GM23338 (cell line): ENCODE data around the gene MS4A5. TPM values are rescaled to one million over a fixed set of nuclear protein-coding genes. Genes with fewer than 3 reads are reported as not detected.

Source experiments
- ATAC-seq: fragments of 200-7000 bp; cut with Tn5 transposase; 3 replicates; pipeline ENCODE4 v1.9.1; 2020
- DNase-seq: peaks from one replicate; pipeline ENCODE4 v3.0.0-alpha.2; 2015; ENCODE audit warnings: low spot score
- H2AFZ ChIP-seq: fragments of 200-600 bp; sonication (generic); 2 replicates; pipeline ENCODE4 v1.8.0; 2016; ENCODE audit warnings: antibody characterized with exemption, mild to moderate bottlenecking, moderate library complexity
- H3F3A ChIP-seq: fragments of 200-600 bp; sonication (generic); replicated peaks from 2 replicates; pipeline ENCODE4 v1.8.0; 2017; ENCODE audit warnings: antibody characterized with exemption, mixed run types, low read depth
- H3K27ac ChIP-seq: fragments of 200-600 bp; sonication (generic); 2 replicates; pipeline ENCODE4 v1.6.1; 2016; ENCODE audit warnings: low read depth
- H3K27me3 ChIP-seq: fragments of 200-600 bp; sonication (generic); 2 replicates; pipeline ENCODE4 v1.8.0; 2016; ENCODE audit warnings: mild to moderate bottlenecking, mixed run types, moderate library complexity; ENCODE audit not compliant: insufficient read depth
- H3K36me3 ChIP-seq: fragments of 200-600 bp; sonication (generic); 2 replicates; pipeline ENCODE4 v1.8.0; 2016; ENCODE audit warnings: mild to moderate bottlenecking; ENCODE audit not compliant: insufficient read depth
- H3K4me1 ChIP-seq: fragments of 200-600 bp; sonication (generic); 2 replicates; pipeline ENCODE4 v1.8.0; 2016; ENCODE audit warnings: mild to moderate bottlenecking, moderate library complexity; ENCODE audit not compliant: insufficient read depth
- H3K4me2 ChIP-seq: fragments of 200-600 bp; sonication (generic); 2 replicates; pipeline ENCODE4 v1.7.1; 2017; ENCODE audit warnings: mixed run types
- H3K4me3 ChIP-seq: fragments of 200-600 bp; sonication (generic); 2 replicates; pipeline ENCODE4 v1.6.1; 2016; ENCODE audit warnings: mixed run types
- H3K79me2 ChIP-seq: fragments of 200-600 bp; sonication (generic); replicated peaks from 2 replicates; pipeline ENCODE4 v1.8.0; 2017; ENCODE audit warnings: mild to moderate bottlenecking; ENCODE audit not compliant: insufficient read depth
- H3K9me2 ChIP-seq: fragments of 200-600 bp; sonication (generic); 2 replicates; pipeline ENCODE4 v1.8.0; 2017; ENCODE audit not compliant: insufficient read depth
- H4K20me1 ChIP-seq: fragments of 200-600 bp; sonication (generic); replicated peaks from 2 replicates; pipeline ENCODE4 v1.8.0; 2017; ENCODE audit warnings: mild to moderate bottlenecking; ENCODE audit not compliant: insufficient read depth
- H3K27ac Mint-ChIP-seq: 2 replicates; pipeline ENCODE4 v1.8.0; 2020; ENCODE audit warnings: inconsistent platforms, mild to moderate bottlenecking, moderate library complexity, mixed read lengths
- H3K27me3 Mint-ChIP-seq: 3 replicates; pipeline ENCODE4 v1.8.0; 2022; ENCODE audit warnings: low read depth, mild to moderate bottlenecking, moderate library complexity, mixed read lengths, inconsistent platforms; ENCODE audit not compliant: insufficient read depth, poor library complexity
- H3K36me3 Mint-ChIP-seq: 3 replicates; pipeline ENCODE4 v1.8.0; 2021; ENCODE audit warnings: low read depth, mild to moderate bottlenecking, inconsistent platforms, moderate library complexity, mixed read lengths
- H3K4me1 Mint-ChIP-seq: 3 replicates; pipeline ENCODE4 v1.8.0; 2020; ENCODE audit warnings: mild to moderate bottlenecking, inconsistent platforms, mixed read lengths
- H3K4me3 Mint-ChIP-seq: 3 replicates; pipeline ENCODE4 v1.8.0; 2021; ENCODE audit warnings: moderate library complexity, mild to moderate bottlenecking, inconsistent platforms, mixed read lengths
- H3K9me3 Mint-ChIP-seq: 3 replicates; pipeline ENCODE4 v1.8.0; 2020; ENCODE audit warnings: moderate library complexity, mild to moderate bottlenecking, inconsistent platforms, mixed read lengths
- CREB1 ChIP-seq: fragments of 250-450 bp; sonication (Bioruptor Pico); IDR thresholded peaks from 2 replicates; pipeline ENCODE4 v1.5.0; 2020; ENCODE audit warnings: low read depth, mild to moderate bottlenecking, moderate library complexity
- CTCF ChIP-seq, 2 experiments: fragments of 200-600 bp in 1 of 2; sonication (generic) in 1 of 2; conservative IDR thresholded peaks; 2 replicates each; pipeline versions ENCODE4 v1.5.1 to v1.6.1; 2016 to 2017; ENCODE audit warnings: antibody characterized with exemption in 2 of 2, low read depth in 2 of 2, mild to moderate bottlenecking in 2 of 2, moderate library complexity in 1 of 2
- EZH2 ChIP-seq: fragments of 200-600 bp; sonication (generic); IDR thresholded peaks from one replicate; pipeline ENCODE4 v1.8.0; 2017; ENCODE audit warnings: antibody characterized with exemption, mild to moderate bottlenecking, low read depth; ENCODE audit not compliant: unreplicated experiment
- EZH2phosphoT487 ChIP-seq: fragments of 200-600 bp; sonication (generic); IDR thresholded peaks from one replicate; pipeline ENCODE4 v1.8.1; 2018; ENCODE audit warnings: antibody characterized with exemption; ENCODE audit not compliant: unreplicated experiment
- NANOG ChIP-seq: IDR thresholded peaks from 2 replicates; pipeline ENCODE4 v1.6.1; 2016; ENCODE audit warnings: antibody characterized with exemption, borderline replicate concordance
- POLR2AphosphoS5 ChIP-seq: IDR thresholded peaks from 2 replicates; pipeline ENCODE4 v1.6.1; 2016; ENCODE audit warnings: antibody characterized with exemption, low read depth
- REST ChIP-seq: IDR thresholded peaks from one replicate; pipeline ENCODE4 v1.6.1; 2018; ENCODE audit warnings: antibody characterized with exemption; ENCODE audit not compliant: unreplicated experiment
- STAT1 ChIP-seq: IDR thresholded peaks from one replicate; pipeline ENCODE4 v1.6.1; 2016; ENCODE audit warnings: antibody characterized with exemption; ENCODE audit not compliant: unreplicated experiment
- ZNF114 ChIP-seq: fragments of 250-450 bp; sonication (Bioruptor Pico); IDR thresholded peaks from 2 replicates; pipeline ENCODE4 v1.5.0; 2020; ENCODE audit warnings: mild to moderate bottlenecking, moderate library complexity
- ZNF331 ChIP-seq: fragments of 250-450 bp; sonication (Bioruptor Pico); IDR thresholded peaks from 2 replicates; pipeline ENCODE4 v1.5.0; 2020; ENCODE audit warnings: low read depth, mild to moderate bottlenecking, moderate library complexity
- polyA plus RNA-seq: library from polyadenylated mRNA; unstranded; fragments of >200 nt; fragmentation: Nextera tagmentation; extraction: Ambion mirVana; gene quantifications from 2 replicates; pipeline ENCODE4 v1.2.1, GENCODE V29; 2016
- total RNA-seq: library from RNA; depleted of rRNA; stranded (reverse); fragments of >200 nt; shearing (Covaris generic); gene quantifications from 2 replicates; pipeline ENCODE4 v1.2.3, GENCODE V29; 2014

MS4A5 gene
- total and polyA plus RNA-seq, 2 experiments from 2014 or later, result not detected

GRCh38 chr11:60389279-60389910 lies 40.0 kb upstream of the MS4A5 start:
- no peaks in the 10 kb centered on the region for H3K36me3 Mint-ChIP-seq

More at GRCh38 chr11:60389279-60389910, 40.0 kb upstream of the MS4A5 start:
- H3K27me3 ChIP-seq, result no peaks in the 10 kb centered on the region
- H3K9me2 ChIP-seq, result peaks cover 28% of the 10 kb centered on the region
- no peaks in the 10 kb centered on the region for H3K4me1 Mint-ChIP-seq
- peaks cover 1% of the 10 kb centered on the region for H3K27me3 Mint-ChIP-seq
- TF ChIP-seq ZNF331, result no peak
- TF ChIP-seq CTCF (conservative IDR thresholded peaks at IDR 0.05; ENCODE audit: low read depth in 2 of 2), result no peak
- TF ChIP-seq ZNF114, result no peak
- TF ChIP-seq REST, result no peak
- no peak for TF ChIP-seq NANOG
- no peak for TF ChIP-seq CREB1
- TF ChIP-seq POLR2AphosphoS5, result no peak
- TF ChIP-seq EZH2, result no peak
- no peak for TF ChIP-seq STAT1
- no peak for TF ChIP-seq EZH2phosphoT487
- ATAC-seq (no peak), DNase-seq (no peak)
- H3K79me2 ChIP-seq, result no peaks in the 10 kb centered on the region
- H3K27ac ChIP-seq, result no peak overlapping the region
- H3K36me3 ChIP-seq, result no peaks in the 10 kb centered on the region
- no peak overlapping the region for H3K4me3 Mint-ChIP-seq
- no peak overlapping the region for H2AFZ ChIP-seq
- H3K4me3 ChIP-seq, result no peak overlapping the region
- H3K9me3 Mint-ChIP-seq, result no peaks in the 10 kb centered on the region; the same call in 2 of the 3 replicates
- no peak overlapping the region for H3K27ac Mint-ChIP-seq
- H4K20me1 ChIP-seq, result no peaks in the 10 kb centered on the region
- H3K4me1 ChIP-seq, result no peaks in the 10 kb centered on the region
- H3F3A ChIP-seq, result no peaks in the 10 kb centered on the region
- H3K4me2 ChIP-seq, result no peak overlapping the region
